GM10266 (cell line): Measurements from ENCODE around the gene SNX30.

Experiments used
- DNase-seq: peaks from one replicate; pipeline ENCODE4 v3.0.0; 2012; ENCODE audit errors: extremely low spot score
- TF ChIP-seq, protein P1 (sequence below): IDR thresholded peaks from 2 replicates; pipeline ENCODE4 v1.5.1; 2012; ENCODE audit warnings: mild to moderate bottlenecking, low read depth; ENCODE audit not compliant: control insufficient read depth, insufficient read depth; ENCODE audit errors: missing control alignments

The SNX30 gene

GRCh38 chr9:112734892-112735291, 15.7 kb upstream of the SNX30 start:
- DNase-seq: no peak
- TF ChIP-seq, protein P1, sequence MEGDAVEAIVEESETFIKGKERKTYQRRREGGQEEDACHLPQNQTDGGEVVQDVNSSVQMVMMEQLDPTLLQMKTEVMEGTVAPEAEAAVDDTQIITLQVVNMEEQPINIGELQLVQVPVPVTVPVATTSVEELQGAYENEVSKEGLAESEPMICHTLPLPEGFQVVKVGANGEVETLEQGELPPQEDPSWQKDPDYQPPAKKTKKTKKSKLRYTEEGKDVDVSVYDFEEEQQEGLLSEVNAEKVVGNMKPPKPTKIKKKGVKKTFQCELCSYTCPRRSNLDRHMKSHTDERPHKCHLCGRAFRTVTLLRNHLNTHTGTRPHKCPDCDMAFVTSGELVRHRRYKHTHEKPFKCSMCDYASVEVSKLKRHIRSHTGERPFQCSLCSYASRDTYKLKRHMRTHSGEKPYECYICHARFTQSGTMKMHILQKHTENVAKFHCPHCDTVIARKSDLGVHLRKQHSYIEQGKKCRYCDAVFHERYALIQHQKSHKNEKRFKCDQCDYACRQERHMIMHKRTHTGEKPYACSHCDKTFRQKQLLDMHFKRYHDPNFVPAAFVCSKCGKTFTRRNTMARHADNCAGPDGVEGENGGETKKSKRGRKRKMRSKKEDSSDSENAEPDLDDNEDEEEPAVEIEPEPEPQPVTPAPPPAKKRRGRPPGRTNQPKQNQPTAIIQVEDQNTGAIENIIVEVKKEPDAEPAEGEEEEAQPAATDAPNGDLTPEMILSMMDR: no peak

DNA sequence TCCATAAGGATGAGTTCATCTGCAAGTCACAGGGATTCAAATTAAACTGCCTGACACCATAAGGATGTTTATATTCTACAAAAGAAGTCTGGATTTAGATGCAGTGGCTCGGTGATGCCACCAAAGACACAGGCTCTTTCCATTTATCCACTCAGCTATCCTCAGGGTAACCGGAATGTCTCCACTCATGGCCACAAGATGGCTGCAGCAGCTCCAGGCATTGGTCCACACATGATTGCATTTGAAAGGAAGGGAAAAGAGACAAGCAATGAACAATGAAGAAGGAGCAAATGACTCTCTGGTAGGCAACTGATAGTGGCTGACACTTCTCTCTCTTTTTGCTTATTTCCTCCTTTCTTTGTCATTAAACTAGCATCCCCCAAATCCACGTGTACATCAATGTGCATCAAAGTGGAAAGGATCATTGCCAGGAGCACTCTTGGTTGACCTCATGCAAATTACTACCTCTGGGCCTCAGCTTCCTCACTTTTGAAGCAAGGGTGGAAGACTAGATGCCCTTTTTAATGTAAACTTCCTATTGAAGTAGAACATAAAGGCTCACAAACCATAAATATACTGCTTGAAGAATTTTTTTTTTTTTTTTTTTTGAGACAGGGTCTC, 7.2 kb upstream of the SNX30 start:
- TF ChIP-seq, protein P1: no peak

DNA sequence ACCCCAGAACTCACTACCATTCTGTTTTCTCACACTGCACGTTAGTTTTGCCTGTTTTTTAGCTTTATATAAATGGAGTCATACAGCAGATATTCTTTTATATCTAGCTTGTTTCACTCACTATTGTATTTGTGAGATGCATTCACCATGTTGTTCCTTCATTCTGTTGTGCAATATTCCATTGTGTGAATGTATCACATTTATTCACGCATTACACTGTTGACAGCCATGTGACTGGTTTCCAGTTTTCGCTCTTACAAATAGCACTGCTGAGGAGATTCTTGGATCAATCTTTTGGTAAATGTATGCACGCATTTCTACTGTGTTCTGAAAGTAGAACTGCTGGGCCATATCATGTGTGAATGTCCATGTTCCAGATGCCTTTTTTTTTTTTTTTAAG, 6.4 kb upstream of the SNX30 start:
- DNase-seq: no peak
- TF ChIP-seq, protein P1: no peak

More for the DNA sequence above, 7.2 kb upstream of the SNX30 start:
- DNase-seq: no peak

- TF ChIP-seq, protein P1: no peak
- DNase-seq: no peak
Measured at GRCh38 chr9:112747094-112747493, 3.5 kb upstream of the SNX30 start.

DNA sequence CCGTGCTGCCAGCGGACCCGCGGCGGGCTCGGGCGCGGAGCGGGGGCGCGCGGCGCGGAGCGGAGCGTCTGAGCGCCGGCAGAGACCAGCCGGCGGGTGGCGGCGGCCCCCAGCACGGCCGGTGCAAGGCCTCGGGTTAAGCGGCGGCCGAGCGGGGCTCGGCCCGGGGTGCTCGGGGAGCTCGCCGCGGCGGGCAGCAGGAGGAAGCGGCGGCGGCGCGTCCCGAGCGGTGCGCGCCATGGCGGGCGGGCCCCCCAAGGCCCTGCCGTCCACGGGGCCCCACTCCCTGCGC, 150 bp downstream of the SNX30 start:
- TF ChIP-seq, protein P1: no peak
- no peak for DNase-seq

DNA sequence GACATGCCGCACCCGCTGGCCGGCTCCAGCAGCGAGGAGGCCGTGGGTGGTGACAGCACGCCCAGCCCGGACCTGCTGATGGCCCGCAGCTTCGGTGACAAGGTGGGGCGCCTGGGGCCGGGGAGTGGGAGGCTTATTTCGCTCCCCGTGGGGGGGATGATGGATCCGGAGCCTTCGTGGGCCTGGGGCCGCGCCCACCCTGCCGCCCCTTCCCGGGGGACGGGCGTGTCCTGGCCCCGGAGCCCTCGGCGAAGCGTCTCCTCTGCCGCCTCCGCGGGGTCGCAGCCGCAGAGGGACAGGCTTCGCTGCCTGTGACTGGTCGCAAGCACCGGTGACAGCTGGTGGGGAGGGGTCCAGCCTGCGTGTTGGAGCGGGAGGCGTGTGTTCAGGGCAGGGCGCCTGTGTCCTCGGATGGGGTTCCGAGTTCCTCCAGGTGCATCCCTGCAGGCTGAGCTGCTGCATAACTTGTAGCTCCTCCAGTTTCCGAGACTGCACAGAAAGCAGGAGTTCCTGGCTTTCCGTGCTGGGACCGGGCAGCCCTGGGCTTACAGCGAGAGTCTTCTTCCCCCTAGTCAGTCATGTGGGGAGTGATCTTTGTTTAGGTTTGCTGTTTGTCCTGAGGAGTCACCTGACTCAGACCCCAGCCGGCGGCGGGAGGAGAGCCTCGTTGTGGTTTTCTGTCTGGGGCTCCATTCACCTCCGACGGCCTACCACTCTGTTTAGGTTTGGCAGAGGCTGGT, 666 bp downstream of the SNX30 start:
- DNase-seq: peak; percentile 72
- TF ChIP-seq, protein P1: no peak
